G401.6 (cell line): ENCODE measurements around the gene CHMP4A.
A peak's percentile ranks its signal among the peaks of the same experiment; 100 is the strongest.

ENCODE experiments used
- FAIRE-seq: peaks from 2 replicates; lab custom pipeline; 2012; peaks lifted over from hg19 to GRCh38; lab: Jason Lieb, UNC

CHMP4A gene, protein sequence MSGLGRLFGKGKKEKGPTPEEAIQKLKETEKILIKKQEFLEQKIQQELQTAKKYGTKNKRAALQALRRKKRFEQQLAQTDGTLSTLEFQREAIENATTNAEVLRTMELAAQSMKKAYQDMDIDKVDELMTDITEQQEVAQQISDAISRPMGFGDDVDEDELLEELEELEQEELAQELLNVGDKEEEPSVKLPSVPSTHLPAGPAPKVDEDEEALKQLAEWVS

DNA sequence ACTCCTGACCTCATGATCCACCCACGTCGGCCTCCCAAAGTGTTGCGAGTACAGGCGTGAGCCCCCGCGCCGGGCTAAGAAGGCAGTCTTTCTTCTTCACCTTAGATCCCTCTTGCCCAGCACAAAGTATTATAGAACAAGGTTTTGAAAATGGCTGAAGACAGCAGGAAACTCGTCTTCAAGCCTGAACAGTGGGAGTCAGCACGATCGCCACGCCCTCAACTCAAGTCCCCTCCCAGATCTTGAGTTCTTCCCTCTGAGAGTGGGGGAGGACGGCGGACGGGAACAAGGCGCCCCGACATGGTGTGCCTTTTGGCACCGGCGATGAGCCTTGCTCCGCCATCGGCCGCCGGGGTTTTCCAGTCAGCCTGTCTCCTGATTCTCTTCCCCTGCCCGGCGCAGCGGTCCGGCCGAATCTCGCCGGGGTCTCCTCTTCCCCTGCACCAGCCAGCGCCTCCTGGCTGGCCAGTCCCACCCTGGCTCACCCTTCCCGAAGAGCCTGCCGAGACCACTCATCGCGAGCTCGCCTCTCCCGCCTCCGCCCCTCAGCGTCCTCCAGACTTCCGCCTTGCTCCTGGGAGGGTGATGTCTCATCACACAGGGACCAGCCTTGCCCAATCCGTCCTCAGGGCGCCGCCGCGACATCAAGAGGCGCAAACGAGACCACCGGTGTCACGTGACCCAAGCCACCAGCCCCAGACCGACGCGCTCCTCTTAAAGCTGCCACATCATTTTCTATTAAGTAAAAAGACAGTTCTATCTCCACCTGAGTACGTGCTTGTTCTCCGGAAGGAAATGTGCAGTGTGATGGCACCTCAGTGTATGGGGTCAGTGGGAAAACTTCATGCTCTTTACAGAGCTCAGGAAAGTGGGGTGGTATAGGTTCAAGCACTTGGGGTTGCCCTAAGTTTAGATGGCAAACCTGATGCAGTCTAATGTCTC, at the start of gene CHMP4A:
Gene CHMP4A (minus strand): TSS at position 565 of the 942 bp plus-strand sequence. CDS start 49 bp downstream, at position 516.
- peak; percentile 93 for FAIRE-seq

DNA sequence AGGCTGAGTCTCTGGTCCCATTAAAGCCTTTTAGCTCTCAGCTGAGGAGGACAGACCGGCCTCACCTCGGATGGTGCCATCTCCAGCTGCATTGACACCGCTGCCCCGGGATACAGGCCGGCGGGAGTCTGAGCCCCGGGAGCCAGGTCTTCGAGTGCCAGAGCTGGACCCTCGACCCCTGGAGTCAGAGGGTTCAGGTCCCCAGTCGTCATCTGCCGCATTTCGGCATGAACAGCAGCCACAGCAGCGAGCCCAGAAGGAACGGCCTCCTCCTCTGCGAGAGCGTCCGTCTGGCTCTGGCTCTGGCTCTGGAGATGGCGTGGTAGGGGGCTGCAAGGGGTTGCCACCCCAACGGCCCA, 48.7 kb upstream of the CHMP4A start:
- no peak for FAIRE-seq

DNA sequence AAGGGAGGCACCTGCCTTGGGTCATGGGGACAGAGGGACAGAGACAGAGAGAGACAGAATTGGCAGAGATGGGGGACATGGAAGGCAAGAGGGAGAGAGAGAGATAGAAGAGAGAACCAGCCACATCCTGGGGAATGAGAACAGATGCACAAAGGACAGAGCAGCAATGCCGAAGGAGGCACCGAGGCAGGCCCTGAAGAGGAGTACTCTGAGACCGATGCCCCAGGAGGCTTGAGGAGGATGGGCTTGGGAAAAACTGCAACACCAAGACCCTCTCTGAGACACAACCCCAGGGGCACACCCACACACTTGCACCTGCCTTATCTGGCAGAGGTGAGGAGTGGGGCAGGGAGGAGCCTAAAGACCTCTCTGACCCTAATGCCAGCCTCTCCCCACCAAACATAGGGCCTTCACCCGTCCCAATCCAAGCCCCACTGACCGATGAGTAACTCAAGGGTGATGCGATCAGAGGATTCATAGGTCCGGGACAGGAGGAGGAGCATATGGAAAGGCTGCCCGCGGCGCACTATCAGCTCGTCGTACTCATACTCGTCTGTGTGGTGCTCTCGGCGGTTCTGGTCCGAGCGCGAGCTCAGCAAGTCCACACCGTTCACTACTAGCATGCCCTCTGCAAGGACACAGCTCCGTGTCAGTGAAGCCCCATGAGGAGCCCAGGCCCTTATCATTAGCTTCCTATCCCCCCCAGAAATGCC, 48.1 kb upstream of the CHMP4A start:
- no peak for FAIRE-seq

DNA sequence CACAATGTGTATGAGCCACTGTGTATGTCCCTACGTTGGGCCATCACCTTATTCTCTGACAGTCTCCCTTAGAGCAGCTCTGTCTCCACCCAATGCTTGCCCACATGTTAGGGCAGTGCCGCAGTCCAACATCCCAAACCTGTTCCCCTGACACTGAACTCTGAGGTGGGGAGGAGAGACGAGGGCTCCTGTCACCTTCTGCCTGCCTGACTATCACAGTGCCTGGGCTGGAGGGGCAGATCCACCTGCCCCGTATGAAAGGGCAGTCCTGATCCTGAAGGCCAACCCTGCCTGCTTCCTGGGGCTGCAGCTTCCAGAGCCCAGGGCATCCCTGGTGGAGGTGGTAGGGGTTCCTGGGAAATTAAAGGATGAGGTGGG, 47.5 kb upstream of the CHMP4A start:
- FAIRE-seq: no peak

DNA sequence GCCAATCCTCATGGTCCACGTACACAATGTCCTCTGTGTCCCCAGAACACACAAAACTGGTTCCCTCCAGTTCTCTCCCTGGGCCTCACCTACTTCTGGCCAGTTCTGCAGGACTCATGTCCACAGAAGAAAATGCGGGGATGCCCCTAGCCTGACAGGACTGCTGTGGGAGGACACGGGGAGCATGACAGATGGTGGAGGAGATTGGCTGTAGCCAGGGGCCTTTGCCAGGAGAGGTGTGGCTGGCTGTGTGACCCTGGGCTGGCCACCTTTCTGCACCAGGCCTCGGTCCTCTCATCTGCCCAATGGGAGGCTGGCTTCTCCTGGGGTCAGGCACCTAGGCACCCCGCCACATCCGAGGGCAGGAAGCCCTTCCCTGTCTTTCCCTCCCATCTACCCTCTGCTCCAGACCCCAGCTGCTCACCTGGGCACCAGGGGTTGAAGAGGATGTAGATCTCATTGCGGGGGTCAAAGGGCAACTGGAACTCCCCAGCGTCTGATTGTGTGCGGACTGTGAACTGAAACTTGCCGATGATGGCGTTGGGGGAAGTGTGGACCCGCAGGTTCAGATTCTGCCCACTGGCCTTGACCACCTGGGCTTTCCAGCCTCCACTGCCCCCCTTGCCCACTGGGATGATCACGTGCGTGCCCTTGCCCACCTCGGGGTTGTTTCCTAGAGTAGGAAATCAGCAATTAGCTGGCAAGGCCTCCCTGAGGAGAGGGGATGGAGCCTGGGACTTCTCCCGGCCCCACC, 46.9 kb upstream of the CHMP4A start:
- no peak for FAIRE-seq

DNA sequence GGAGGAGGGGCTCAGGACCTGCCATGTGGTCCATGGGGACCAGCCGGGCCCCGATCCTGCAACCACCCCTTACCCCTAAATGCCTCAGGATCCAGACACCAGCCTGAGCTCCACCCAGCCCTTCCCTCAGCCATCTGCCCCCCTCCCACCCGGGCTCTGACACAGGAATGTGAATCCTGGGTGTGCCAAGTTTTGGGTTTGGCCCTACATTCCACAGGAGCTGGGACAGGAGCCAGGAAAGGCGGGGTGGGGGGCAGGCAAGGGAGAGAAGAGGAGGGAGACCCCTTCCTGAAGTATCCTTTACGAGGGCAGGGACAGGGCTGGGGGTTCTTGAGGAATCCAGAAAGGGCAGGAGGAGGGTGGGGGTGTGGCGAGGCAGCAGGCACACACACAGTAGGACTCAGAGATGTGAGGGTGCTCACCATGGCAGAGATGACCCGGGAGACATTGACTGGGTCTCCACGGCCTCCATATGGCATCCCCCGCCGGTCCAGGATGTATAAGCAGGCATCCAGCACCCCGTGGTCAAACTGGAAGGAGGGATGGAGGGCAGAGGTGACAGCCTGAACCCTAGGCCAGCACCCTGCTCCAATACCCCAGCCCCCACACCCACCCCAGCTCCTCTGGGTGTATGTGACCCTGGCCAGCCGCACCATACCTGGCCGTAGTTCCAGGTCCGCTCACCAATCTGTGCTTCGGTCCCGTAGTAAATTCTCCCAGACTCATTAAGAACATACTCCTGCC, 46.2 kb upstream of the CHMP4A start:
- no peak for FAIRE-seq

DNA sequence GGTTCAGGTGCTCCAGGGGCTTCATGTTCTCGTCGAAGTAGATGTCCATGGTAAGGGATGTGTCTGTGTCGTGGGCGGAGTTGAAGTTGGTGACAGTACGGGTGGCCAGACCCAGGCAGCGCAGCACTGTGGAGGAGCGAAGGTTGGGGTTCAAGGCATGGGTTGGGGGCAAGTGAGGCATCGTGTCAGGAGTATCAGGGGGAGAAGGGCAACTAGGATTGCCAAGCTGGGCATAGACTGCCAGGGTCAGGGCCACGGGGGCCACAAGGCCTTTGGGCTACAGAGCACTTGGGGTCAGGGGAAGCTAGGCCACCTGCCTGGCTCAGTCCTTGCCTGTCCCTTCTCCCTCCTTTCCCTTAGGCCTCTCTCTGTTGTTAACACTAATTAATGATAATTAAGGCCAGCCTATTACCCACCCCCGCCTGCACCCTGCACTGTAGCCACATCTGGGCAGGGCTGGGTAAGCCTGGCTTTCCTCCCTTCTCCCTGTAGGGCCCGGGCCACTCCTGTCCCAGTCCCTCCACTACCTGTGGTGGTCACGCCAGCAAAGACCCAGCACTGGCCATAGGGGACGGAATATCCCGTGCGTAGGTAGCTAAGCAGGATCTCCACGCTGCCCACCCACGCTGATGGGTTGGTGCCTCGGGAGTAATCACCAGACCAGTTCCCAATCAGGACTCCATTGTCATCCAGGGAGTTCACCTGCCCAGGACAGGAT, 45.4 kb upstream of the CHMP4A start:
- no peak for FAIRE-seq

DNA sequence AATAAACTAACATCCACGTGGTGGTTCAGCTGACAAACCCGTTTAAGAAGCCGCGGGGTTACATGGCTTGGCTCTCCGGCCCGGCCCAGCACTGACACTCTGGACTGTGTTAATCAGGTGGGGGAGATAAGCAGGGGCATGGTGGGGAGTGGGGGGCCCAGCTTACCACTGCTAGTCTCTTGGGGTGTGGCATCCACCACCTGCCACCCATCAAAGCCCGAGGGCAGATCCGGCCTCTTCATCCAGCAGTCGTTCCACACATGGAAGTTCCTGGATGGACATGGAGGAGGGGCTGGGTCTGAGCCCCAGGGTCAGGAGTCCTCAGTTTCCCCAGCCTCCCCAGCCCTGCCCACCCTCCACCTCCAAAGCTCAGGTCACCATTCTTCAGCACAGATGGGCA, 44.8 kb upstream of the CHMP4A start:
- no peak for FAIRE-seq

DNA sequence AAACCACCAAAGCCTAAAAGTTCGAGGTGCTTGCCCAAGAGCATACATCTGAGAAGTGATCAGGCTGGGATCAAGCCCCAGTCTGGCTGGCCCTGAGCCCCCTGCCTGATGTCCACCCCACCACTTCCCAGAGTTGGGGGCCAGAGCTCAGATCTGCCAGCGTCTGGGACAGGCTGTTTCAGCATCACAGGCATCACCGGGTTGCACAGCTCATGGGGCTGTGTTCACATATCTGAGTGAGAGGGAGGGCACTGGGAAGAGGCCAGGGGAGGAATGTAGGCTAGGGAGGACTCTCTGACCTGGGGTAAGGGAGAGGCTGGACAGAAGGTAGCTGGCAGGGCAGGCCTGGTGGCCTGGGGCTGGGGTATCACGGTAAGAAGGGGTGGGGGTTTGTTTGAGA, 43.7 kb upstream of the CHMP4A start:
- FAIRE-seq: no peak

DNA sequence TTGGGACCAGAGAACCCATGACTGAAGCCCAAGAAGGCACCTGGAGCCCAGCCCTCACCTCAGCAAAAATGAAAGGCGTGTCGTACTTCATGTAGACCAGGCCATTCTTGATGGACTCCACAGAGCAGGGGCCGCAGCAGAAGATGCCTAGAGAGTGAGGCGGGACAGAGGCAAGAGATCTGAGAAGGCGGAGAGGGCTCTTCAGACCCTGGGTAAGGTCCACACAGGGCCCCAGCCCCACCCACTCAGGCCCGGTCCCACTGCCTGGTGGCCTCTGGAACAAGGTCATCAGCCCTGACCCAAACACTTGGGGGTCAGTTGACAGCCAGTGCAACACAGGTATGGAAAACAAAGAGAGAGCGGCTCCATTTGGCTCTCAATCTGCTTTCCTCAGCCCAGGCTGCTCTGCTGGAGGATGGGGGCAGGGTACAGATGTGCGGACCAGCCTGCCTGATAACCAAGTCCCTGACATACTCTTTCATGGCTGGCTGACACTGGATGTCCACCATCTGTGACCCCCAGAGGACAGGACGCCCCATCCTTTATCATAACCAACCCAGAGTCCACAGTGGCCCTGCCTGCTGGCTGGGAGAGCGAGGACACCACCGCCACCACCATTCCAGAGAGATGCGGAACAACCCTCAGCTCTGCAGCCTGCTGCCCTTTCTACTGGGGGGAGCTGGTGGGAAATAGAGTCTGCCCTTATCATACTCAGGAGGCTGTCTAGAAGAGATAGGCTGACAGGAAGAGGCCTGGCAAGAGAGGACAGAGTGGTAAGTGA, 42.8 kb upstream of the CHMP4A start:
- FAIRE-seq: no peak

DNA sequence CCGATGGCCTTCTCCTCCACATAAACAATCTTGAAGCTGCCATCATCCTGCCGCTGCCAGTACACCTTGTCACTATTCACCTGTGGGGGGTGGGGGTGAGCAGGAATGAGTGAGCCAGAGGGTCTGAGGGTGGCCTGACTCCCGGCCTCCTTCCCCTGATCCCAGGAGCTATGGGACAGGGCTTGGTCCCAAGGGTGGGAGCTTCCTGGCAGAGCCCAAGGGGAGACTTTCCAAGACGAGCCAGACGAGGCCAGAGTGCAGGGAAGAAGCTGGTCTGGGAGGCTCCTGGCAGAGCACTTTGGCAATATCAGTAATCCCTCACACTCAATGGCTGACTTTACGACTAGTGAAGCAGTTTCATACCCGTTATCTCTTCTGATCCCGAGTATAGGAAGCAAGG, 42.1 kb upstream of the CHMP4A start:
- FAIRE-seq: no peak

DNA sequence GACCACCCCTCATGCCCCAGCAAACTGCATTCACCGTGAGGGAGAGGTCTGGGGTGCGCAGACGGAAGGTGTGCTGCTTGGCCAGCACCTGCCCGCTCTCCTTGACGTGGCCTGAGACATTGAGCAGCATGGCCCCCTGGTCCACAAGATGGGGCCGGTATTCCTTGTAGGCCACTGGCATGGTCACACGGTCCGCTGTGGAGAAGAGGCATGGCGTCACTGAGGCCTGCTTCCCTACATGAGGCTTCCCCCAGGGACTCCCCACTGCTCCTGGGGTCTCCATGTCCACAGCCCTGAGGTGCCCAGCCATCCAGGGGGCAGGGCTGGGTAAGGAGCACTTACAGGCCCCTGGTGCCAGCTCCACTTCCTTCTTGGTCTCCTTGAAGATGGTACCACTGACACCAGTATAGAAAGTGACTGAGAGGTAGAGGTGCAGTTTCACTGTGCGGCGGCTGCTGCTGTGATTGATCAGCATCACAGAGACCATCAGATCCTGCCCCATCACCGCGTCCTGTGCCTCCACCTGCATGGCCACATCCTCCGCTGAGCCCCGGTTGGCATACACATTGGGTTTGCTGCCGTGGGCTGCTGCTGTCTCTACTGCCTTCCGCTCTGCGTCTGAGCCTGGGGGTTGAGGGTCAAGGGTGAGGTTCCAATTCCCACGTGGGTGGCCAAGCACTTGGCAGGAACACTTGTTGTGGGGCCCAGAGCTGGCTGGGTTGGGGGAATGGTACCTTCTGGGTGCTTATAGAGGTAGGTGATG, 41.5 kb upstream of the CHMP4A start:
- FAIRE-seq: no peak

DNA sequence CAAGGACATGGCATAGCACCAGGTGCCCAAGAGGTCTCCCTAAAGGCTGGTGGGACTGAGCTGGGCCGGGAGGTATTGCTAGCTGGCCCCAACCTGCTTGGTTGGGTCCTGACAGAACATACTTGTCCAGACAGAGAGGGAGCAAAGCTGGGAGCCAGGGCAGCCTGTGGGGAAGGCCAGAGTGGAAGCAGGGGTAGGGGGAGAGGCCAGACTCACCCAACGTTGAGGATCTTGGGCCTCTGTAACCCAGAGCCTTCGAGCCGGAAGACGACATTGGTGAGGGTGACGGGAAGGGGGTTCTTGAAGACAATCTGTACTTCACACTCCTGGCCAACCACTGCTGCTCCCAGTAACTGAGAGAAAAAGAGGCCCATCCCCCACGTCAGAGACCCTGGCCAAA, 40.6 kb upstream of the CHMP4A start:
- FAIRE-seq: no peak

DNA sequence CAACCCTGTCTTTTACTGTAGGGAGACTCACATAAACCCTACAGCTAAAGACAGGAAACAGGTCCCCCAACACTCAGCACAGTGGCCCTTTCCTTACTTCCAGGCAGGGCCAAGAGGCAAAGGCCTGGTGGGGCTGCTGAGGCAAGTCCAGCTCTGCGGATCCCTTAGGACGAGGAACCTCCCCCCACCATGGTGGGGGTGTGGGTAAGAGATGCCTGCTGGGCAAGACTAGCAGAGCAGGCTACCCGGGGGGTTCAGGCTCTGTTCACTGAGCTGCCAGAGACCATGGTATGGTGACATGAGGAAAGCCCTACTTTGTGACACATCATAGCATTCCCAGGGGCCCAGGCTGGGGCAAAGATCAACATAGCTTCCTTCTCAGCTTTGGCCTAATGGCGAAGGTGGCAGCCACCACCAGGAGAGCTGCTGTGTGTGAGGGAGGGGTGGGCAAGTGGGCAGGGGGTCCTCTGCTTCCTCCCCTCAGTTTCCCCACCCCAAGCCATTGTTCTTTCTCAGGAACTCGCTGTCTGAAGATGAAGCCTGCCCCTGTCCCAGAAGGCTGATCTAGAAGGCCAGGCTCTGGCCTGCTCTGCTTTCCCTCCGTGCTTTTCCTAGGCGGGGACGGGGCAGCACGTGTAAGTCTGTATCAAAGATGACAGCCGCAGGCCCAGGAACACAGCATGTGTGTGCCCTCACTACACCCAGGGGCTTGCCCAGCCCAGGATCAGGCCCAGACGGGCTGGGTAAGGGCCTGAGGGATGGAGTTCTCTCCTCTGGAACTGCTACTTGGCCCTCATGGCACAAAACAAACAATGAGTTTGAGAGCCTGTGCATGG, 39.2 kb upstream of the CHMP4A start:
- FAIRE-seq: no peak

DNA sequence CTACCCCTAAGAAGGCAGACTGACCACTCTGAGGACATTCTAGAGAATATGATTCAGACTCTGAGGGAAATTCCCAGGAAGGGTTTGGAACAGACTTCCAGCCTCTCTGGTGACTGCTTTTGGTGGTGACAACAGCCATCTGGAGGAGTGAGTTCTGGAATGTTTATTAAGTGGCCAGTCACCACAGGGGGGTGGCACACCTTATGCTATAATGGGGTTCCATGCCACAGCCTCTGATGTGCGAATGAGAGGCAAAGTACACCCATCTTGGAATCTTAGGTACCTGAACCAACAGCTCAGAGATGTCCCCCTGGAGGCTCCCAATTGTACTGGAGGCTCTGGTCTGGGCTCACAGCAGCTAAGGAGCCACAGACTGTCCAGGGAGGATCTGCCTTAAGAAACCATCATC, 38.6 kb upstream of the CHMP4A start:
- FAIRE-seq: no peak

DNA sequence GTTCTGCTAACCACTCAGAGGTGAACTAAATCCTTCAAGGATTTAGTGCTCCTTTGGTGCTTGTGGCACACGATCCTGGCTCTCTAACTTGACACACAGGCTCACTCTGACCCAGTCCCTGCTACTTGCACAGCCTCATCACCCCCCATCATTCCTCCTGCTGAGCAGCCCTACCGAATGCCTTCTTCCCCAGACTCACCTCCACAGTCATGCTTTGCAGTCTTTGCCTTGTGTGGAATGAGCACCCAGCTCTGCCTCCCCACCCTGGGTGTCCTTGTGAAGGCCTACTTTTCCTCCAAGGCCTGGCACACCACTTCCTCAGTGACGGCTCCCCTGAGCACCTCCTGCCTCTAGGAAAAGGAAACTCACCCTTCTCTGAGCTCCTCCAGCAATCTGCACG, 37.1 kb upstream of the CHMP4A start:
- FAIRE-seq: no peak

DNA sequence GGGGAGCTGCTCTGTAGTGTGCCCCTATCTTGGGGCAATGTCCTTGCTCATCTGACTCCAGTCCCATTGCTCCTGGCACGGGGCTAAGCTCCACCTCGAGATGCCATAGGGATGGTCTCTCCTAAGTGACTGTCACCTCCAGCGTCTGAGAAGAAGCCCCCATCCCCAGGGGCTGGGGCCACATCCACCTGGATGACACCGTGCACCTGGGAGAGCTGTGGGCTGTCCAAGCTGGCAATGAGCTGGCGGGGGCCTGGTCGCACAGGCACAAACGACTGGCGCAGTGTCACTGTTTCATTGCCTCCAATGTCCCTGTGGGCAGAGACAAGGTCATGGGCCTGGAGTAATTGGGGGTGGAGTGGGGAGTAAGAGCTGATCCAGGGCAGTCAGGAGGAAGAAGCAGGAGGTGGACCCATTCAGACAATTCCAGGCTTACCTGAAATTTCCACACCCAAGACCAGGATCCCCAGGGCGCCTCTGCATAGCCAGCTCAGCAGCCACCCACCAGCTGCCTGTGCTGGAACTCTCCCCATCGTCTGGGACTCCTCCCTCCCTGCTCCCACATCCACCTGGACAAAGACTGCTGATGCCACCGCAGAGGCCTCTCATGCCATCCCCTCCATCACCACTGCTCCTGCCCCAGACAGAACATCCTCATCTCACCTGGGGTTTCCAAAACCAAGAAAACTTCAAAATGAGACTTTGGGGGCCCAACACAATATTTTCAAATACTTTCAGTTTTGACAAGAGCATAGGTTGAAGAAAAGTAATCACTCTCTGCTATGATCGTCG, 36.1 kb upstream of the CHMP4A start:
- FAIRE-seq: no peak

DNA sequence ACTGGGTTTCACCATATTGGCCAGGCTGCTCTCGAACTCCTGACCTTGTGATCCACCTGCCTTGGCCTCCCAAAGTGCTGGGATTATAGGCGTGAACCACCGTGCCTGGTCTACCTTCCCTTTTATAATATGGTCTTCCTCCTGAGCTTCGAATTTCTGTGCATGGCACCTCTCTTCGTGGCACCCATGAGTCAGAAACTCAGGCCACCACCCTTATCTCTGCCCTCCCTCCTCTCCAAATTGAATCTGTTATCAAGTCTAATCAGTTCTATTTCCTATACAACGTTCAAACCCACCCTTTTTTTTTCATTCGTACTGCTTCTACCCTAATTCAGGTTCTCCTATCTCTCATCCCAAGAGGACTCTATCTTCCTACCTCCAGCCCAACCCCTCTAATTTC, 34.1 kb upstream of the CHMP4A start:
- FAIRE-seq: no peak
